Right lobe of liver (tissue), 4 donors: Measurements from ENCODE around the gene SYMPK.

Source experiments
- POLR2A ChIP-seq: fragments of 450-650 bp; IDR thresholded peaks from one replicate; pipeline ENCODE4 v1.6.1; 2017; ENCODE audit warnings: antibody characterized with exemption, mild to moderate bottlenecking
- TF ChIP-seq, protein P1 (sequence below), 4 donors: fragments of 200-600 bp in 3 of 4; fragments of 450-650 bp in 1 of 4; IDR thresholded peaks; one replicate each; pipeline versions ENCODE4 v1.5.1 to v1.8.0; 2016 to 2022; ENCODE audit warnings: antibody characterized with exemption in 4 of 4, mild to moderate bottlenecking in 2 of 4
- donor health status: DM: no; HTN: no; CAD: no.
- donor health status: DM: no; HTN: no; CAD: no.
- donor health status: DM: no; HTN: yes; CAD: no.

DNA sequence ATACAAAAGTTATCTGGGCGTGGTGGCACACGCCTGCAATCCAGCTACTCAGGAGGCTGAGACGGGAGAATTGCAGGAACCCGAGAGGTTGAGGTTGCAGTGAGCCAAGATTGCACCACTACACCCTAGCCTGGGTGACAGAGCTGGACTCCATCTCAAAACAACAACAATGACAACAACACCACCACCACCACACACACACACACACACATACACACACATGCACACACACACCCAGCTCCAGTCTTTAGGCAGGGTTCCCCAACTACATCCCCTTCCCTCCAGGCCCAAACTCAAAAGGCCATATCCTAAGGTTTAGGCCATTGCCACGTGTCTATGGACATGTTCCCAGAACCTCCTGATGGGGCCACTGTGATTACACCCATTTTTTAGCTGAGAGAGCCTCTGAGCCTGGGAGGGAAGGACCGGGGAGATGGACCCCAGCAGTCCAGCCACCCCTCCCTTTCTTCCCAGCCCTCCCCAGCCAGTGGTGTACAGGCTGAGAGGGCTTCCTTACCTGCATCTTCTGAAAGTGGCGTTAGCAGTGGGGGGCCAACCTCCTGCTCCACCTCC lies 61.3 kb downstream of the SYMPK start:
- TF ChIP-seq, protein P1, sequence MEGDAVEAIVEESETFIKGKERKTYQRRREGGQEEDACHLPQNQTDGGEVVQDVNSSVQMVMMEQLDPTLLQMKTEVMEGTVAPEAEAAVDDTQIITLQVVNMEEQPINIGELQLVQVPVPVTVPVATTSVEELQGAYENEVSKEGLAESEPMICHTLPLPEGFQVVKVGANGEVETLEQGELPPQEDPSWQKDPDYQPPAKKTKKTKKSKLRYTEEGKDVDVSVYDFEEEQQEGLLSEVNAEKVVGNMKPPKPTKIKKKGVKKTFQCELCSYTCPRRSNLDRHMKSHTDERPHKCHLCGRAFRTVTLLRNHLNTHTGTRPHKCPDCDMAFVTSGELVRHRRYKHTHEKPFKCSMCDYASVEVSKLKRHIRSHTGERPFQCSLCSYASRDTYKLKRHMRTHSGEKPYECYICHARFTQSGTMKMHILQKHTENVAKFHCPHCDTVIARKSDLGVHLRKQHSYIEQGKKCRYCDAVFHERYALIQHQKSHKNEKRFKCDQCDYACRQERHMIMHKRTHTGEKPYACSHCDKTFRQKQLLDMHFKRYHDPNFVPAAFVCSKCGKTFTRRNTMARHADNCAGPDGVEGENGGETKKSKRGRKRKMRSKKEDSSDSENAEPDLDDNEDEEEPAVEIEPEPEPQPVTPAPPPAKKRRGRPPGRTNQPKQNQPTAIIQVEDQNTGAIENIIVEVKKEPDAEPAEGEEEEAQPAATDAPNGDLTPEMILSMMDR (IDR thresholded peaks at IDR 0.05): no peak
- no peak for TF ChIP-seq POLR2A
